HG02798 (cell line): ENCODE data around the gene SPATS2L.

Experiments used
- ATAC-seq: cut with Tn5 transposase; IDR thresholded peaks from one replicate; pipeline ENCODE4 v1.9.1; 2021; ENCODE audit warnings: mild to moderate bottlenecking; ENCODE audit not compliant: unreplicated experiment, poor library complexity

SPATS2L gene

DNA sequence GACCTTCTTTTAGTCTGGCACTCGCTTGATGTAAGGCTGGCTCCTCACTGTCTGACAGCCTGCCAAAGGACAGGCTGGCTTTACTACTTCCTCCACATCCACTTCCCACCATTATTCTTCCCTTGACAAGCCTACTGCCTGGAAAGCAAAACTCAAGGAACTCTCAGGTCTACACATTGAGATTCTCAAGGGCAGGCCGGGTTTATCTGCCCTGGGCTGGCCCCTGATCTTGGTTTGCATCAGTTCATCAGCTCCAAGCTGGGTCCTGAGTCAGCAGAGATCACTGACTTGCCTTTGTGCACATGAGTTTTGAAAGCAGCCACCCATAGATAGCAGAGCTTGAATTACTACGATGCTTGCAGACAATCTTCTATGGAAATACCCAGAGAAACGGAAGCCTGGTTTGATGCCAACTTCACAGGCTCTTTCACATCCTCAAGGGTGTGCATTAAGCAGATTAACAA lies 149.5 kb downstream of the SPATS2L start:
- ATAC-seq: peak; percentile 39

DNA sequence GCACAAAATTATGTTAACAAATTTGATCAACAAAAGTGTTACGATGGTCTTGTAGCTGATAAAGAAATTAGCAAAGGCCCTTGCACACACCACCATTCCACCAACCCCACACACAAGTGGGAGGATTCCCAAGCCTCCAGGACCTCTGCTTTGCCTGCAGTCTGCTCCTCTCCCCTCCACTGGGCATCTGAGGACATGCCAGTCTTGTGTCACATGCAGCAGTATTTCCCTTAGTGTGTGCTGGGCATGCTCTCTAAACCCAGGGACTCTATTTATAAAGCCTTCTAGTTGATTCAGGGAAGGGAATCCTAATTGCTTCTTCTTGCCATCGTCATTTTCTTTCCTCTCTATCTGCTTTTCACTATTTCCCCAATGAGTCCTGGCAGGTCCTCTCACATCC lies 150.1 kb downstream of the SPATS2L start:
- ATAC-seq: no peak

DNA sequence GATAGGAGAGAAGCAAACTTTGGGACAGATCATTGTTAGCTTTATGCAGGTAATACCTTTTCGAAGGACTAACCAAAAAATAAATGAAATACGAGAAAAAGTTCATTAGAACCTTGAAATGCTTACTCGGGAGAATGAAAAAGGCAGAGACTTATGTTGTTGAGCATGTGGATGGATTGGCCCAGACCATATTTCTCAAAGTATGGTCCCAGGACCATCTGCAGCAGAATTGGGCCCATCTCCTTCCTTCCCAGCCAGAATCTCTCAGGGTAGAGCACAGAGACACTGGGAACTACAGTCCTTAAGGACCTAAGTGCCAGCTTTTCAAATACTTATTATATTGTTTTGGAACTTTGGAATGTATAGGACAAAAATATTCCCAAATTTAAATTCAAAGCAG lies 152.6 kb downstream of the SPATS2L start:
- ATAC-seq: no peak

DNA sequence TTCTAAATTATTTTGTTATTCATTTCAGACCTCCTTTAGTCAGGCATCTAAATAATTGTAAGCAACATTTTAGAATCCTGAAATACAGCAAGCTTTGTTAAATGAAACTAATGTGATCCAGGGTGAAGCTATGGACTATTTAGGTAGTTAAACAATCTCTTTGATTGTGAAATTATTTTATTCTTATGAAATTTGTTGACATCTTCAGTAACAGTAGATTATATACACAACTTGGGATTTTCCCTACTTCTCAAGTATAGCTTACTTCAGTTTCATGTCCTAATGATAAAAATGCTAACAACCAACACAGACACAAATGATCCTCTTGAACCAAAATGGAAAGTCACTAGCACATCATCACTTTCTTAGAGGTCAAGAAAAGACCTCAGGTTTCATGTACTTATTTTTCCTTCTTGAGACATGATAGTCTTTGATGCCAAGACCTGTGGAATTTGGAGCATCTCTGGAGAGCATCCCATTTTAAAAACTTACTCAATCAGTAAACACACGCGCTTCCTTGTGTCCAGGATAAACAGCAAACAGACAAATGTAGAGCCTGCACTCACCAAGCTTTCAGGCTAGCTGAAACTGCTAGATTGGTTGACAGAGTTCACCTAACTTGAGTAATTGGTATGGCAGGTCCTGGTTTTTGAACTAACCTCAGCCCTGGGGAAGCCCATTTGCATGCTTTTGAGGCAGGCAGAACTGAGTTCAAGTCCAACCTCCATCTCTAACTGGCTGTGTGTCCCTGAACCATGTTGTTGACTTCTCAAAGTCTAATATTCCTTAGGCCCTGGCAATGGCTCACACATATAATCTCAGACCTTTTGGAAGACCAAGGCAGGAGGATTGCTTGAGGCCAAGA lies 155.6 kb downstream of the SPATS2L start:
- ATAC-seq: no peak

DNA sequence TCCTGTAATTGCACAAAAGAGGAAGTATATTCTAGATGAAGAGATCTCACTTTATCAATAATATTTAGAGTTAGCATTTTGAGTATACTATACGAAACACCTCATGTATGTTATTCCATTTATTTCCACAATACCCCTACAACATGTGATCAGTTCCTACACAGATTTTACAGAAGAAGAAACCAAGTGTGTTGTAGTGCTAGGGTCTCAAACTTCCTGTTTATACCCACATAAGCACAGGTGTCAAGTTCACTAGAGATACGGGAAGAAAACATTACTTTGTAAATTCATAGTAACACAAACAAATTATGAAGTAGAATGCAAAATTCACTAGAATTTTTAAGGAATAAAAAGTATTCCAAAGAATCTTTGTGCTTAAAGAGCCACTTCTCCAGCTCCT lies 157.0 kb downstream of the SPATS2L start:
- ATAC-seq: no peak

DNA sequence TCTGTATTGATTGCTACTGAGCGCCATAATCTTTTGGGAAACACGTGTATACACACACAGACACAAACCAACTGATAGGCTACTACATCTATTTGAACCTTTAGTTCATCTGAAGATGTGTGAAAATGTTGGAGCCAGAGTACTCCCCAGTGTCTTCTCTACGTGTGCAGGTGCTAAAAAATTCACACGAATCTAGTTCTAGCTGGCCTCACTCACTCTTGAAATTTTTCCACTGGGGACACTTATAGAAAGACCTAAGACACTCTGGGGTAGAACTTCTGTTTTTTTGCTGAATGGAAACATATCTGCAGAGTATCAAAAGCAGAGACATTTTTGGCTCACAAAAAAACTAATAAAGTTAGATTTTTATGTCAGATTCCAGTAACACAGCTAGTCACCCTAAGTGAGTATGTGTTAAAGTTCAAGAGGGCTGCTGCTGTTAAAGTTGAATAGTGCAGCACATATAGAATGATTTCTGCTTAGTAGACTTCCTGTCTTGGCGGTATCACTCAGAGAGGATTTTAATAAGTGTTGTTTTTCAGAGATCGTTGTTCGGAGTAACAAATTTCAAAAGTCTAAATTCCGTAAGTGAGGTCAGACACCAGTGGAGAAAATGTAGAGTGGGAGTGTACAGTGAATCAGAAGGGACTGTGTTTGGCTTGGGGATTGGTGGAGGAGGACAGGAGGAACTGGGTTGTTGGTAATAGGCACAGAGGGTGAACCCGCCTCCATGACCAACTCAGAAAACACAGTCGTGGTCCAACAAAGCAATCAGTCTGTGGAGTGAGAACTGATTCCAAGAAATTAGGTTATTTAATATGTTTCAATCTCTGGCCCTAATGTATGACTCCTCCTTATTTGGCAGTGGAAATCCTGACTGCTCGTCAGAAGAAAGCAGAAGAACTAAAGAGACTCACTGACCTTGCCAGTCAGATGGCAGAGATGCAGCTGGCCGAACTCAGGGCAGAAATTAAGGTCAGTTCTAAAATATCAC lies 160.2 kb downstream of the SPATS2L start:
- ATAC-seq: no peak

DNA sequence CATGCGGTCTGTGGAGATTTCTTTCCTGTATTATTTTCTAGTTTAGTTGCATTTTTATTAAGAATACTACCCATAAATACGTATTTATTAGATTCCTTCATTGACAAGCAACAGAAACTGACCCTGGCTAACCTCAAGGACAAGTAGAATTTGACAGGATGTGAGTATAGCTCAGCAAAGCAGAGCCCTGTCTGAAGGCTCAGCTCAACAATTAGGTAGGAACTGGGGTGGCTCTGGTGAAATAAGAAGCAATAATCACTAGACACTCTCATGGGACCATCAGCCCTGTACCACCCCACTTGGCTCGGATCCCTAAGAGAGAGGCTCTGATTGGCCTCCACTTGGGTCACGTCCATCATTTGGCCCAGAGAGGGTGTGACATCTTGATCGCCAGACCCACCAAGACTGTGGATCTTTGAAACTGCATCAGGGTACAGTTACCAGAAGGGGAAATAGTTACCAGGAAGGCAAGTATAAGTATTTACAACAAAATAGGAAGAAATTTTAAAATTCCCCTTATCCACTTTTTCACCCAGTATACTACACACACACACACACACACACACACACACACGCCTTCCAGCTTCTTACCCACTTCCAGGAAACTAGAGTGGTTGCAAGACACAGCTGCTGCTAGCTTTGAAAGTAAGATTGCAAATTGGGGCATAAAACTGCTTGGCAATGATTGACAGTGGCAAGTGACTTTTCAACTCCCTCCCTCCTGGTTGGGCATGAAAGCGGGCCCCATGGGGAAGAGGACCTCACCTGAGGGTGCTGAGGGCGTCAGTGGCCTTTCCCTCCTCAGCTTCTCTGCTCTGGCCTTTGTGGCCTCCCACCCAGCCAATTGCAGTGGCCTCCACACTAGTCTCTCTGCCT lies 161.6 kb downstream of the SPATS2L start:
- ATAC-seq: no peak

DNA sequence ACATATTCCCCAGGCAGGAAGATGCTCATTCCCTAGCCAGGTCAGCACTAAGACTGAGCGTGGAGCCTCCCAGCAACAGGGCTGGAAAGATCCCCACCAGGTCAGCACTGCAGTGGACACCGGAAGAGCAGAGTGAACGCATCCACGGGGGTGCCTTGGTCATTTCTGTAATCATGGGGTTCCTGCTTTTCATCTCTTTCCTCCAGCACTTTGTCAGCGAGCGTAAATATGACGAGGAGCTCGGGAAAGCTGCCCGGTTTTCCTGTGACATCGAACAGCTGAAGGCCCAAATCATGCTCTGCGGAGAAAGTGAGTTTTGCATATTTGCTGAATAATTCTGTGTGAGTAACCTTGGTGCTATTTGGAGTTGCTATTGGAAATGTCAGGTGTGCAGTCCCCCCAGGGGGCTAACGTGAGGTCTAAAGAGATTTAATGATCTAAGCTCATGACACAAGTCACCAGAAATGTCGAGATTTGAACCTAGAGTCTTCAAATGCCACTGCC lies 163.3 kb downstream of the SPATS2L start:
- no peak for ATAC-seq

DNA sequence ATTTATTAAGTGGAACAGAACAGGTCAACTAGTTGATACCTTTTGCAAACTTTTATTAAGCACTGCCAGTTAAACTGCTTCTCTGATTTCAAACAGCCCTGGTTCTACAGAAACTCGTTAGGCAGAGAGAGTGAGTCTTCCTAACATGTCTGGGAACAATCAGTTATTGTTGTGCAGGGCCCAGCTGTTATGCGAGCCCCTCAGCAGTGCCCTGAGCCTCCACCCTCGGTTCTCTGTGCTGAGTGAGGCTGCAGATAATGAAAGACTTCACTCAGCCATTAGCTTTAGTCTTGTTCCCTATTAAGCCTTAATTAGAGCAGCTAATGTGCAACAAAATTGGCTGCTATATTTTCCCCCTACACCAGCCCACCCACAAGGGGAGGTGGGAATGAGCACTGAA lies 163.7 kb downstream of the SPATS2L start:
- no peak for ATAC-seq

DNA sequence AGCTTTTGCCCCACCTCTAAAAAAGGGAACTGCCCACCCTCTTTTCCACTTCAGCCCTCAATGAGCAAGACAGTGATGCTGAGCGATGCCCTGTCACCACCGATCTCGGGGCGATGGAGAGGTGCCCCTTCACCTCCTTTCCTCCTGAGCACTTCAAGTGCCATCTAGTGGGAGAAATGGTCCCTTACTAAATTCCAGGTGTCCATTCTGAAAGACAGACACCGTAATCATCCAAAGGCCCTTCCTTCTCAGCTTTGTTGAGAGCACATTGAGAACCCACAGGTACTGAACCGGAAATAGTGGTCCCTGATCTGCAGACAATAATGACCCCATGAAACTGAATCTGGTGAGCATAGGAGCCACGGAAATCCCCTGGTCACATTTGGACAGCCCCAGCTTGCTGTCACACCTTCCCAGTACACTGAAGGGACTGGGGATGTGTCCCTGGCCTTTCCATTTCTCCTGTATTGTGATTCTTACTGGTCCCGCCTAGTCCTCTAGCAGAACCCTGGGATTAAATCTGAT lies 164.9 kb downstream of the SPATS2L start:
- peak; percentile 87 for ATAC-seq

DNA sequence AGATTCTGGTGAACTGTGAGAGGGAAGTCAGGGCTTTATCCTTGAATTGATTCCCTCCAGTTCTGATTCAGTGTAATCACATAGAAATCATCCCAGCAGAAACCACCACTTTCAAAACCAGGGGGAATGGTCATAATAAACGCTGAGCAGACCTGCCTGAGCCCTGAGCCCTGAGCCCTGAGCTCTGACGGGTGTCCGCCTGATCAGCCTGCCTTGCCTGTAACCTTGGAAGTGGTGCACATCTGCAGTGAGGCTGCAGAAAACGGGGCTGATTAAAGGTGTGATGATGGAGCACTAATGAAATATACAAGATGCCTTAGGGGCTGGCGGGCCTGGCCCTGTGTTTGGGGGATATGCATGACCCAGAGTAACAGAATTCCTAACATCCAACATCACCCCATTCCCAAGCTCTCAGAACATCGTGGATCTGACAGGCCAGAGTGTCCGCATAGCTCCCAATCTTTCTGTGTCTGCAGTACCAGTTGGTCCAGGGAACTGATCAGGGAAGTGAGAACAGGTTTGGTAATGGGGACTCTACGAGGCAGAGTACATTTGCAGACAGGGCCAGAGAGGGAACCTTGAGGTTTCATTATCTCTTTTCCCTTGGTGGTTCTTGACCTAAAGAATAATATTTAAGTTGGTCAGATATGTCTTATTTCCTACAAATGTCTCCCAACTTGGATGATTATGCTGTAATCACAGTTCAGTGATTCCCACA lies 165.6 kb downstream of the SPATS2L start:
- peak; percentile 14 for ATAC-seq

DNA sequence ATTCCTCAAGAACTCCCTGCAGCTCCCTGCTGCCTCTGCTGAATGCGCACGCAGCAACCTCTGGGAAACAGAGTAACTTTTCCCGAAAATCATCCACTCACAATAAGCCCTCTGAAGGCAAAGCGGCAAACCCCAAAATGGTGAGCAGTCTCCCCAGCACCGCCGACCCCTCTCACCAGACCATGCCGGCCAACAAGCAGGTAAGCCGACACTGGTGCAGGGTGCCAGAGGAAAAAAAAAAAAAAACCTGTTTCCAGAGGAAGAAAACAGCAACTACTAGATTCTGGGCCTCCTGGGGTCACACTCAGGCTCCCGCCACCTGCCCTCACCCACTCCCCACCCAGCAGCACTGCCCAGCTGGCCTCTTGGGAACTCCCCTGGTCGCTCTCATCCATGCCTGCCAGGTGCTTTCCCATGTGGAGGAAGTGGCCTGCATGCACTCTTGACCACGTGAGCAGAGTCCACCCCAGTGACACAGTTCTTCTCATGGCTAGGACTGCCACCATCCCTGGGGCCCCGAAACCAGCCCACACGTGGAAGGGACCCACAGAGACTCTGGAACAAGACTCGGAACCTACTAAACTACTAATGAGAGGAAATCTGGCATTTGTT lies 166.5 kb downstream of the SPATS2L start:
- ATAC-seq: no peak

DNA sequence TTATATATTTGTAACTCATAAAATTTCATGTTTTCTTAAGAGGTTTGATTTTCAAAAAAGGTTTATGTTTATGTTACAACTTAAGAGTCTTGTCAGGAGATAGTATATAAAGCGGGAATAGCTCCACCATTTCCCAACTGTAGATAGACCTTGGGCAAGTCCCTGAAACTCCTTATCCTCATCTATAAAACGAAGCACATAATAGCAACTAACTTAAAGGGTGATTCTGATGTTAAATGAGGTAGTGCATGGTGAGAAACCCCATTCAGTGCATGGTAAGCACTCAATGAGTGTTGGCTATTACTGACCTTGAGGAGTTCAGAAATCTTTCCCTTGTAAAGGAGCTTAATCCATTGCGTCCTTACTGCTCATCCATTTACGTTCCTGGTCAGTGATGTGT lies 169.3 kb downstream of the SPATS2L start:
- ATAC-seq: no peak

DNA sequence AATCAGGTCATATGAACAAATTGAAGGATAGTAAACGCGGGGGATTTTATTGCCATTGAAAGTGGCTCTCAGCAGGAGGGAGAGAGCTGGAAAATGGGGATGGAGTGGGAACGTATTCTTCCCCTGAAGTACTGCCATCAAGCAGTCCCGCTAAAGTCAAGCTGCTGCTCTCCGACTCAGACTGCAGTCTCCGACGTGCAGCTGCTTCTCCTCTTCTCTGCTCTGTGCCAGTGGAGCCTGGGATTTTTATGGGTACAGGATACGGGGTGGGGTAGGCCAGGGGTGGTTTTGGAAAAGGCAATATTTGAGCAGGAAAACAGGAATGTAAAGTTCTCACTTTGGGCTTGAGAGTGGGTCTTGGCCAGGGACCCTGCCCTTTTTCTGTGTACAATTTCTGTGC lies 170.3 kb downstream of the SPATS2L start:
- no peak for ATAC-seq

DNA sequence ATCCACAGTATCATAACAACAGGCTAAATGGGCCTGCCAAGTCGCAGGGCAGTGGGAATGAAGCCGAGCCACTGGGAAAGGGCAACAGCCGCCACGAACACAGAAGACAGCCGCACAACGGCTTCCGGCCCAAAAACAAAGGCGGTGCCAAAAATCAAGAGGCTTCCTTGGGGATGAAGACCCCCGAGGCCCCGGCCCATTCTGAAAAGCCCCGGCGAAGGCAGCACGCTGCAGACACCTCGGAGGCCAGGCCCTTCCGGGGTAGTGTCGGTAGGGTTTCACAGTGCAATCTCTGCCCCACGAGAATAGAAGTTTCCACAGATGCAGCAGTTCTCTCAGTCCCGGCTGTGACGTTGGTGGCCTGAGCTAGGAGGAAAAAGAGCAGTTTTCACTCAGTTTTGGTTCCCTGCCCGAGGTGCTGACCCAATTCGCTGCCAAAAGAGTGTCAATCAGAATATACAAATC lies 171.2 kb downstream of the SPATS2L start:
- ATAC-seq: no peak

DNA sequence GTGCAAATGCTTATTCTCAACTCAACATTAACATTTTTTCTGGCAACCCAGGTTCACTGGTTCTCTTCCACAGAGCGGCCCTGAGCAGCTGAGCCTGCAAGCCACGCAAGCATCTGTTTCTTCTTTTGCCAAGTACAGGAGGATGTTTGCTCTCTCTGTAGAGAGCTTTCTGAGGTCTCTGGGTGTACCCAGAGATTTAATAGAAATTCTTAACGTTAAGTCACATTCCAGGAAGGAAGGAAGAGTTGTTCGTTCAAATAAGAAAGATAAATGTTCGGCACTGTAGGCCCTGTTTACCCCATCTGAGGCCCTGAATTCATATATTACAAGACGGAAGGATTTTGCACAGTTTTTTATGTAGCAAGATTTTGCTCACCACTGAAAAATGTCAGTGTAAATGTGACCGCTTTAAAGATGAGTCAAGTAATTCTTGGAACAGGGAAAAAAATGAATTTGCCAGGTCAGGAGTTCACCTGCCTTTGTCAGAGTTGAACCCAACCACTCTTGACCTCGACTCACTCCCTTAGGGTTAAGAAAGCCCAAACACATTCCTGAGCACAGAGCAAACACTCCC lies 173.3 kb downstream of the SPATS2L start:
- no peak for ATAC-seq

DNA sequence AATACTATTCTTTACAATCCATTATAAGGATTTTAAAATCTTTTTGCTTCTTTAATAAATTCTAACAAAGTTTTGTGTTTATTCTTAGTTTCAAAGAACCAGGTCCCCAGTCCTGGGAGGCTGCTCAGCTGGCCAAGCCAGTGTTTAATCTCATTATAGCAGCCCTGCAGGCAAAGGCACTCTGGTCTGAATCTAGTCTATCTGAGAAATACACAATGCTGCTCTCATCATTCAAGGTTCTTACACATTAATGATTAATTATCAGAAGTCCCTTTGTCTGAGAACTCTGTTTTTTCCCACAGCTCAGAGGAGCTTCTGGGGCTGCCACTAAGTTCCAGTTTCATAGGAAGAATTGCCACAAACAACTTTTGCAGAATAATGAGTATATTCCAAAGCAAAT lies 175.7 kb downstream of the SPATS2L start:
- ATAC-seq: peak; percentile 43

DNA sequence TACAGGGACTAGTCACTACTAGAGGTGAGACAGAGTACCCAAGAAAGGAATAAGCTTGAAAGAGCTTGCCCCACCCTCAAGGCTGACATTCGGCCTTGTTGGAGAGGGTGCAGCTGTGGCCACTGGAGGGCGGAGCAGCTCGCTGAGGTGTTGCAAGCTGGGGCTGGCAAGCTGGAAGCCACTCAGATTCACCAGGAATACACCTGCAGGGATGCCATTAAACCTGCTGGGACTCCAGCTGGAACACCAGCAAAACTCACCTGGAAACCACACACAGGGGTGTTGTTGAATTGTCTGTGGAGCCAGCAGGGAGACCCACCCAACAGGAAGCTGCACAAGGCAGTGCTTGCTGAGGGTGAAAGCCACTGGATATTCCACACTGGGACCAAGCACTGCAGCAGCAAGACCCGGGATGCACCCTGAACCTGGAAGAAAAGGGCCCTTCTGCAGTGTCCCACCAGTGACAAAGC lies 177.3 kb downstream of the SPATS2L start:
- peak; percentile 68 for ATAC-seq
